GM12873 (cell line): ENCODE measurements around the gene STAG3.

Experiments
- TF ChIP-seq, protein P1 (sequence below): IDR thresholded peaks from 2 replicates; pipeline ENCODE4 v1.5.1; 2012; ENCODE audit warnings: low read depth, mild to moderate bottlenecking, moderate library complexity, low read length, control low read depth; ENCODE audit not compliant: insufficient read depth; ENCODE audit errors: missing control alignments

The STAG3 gene

DNA sequence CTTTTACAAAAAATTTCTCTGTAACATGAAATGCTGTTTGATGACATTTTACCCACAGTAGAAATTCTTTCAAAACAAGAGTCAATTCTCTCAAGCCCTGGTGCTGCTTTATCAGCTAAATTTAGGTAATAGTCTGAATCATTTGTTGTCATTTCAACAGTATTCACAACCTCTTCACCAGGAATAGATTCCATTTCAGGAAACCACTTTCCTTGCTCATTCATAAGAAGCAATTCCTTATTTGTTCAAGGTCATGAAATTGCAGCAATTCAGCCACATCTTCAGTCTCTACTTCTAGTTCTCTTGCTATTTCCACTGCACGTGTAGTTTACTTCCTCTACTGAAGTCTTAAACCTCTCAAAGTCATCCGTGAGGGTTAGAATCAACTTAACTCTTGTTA lies 14.1 kb downstream of the STAG3 start:
- TF ChIP-seq, protein P1, sequence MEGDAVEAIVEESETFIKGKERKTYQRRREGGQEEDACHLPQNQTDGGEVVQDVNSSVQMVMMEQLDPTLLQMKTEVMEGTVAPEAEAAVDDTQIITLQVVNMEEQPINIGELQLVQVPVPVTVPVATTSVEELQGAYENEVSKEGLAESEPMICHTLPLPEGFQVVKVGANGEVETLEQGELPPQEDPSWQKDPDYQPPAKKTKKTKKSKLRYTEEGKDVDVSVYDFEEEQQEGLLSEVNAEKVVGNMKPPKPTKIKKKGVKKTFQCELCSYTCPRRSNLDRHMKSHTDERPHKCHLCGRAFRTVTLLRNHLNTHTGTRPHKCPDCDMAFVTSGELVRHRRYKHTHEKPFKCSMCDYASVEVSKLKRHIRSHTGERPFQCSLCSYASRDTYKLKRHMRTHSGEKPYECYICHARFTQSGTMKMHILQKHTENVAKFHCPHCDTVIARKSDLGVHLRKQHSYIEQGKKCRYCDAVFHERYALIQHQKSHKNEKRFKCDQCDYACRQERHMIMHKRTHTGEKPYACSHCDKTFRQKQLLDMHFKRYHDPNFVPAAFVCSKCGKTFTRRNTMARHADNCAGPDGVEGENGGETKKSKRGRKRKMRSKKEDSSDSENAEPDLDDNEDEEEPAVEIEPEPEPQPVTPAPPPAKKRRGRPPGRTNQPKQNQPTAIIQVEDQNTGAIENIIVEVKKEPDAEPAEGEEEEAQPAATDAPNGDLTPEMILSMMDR: no peak

DNA sequence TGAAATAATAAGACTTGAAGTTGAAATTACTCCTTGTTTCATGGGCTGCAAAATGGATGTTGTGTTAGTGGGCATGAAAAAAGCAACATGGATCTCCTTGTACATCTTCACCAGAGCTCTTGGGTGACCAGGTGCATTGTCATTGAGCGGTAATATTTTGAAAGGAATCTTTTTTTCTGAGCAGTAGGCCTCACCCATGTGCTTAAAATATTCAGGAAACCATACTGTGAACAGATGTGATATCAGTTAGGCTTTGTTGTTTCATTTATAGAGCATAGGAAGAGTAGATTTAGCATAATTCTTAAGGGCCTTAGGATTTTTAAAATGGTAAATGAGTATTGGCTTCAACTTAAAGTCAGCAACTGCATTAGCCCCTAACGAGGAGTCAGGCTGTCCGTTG lies 15.3 kb downstream of the STAG3 start:
- TF ChIP-seq, protein P1: no peak

DNA sequence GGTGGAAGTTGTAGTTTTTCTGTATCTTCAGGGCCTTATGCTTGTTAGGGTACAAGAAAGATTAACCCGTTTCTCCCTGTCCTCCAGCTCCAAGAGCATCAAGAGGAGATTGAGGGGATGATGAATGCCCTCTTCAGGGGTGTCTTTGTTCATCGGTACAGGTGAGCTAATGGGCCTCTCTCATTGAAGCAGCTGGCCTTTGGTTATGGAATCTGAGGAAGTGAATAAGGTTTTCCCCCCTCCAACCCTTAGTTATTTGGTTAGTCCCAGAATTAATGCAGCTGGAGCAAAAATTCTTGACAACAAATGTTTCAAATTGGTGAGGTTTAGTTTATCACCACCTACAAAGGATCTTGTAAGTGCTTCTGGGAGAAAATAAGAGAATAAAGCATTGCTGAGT lies 17.5 kb downstream of the STAG3 start:
- TF ChIP-seq, protein P1: no peak

DNA sequence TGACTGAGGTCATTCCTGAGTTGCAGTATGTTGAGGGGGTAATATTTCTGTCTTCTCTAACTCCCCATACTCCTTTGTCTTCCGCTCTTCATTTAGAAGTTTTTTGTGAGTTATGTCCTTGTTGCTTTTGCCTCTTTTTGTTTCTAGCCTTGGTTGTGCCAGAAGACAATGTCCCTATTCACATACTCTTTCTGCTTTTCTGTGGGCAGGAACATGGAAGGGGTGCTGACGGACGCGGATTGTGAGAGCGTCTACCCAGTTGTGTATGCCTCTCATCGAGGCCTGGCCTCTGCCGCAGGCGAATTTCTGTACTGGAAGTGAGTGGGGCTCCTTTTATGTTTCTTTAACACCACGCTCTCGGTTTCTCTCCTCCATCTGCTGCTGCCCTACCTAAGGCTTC lies 20.5 kb downstream of the STAG3 start:
- TF ChIP-seq, protein P1: no peak

DNA sequence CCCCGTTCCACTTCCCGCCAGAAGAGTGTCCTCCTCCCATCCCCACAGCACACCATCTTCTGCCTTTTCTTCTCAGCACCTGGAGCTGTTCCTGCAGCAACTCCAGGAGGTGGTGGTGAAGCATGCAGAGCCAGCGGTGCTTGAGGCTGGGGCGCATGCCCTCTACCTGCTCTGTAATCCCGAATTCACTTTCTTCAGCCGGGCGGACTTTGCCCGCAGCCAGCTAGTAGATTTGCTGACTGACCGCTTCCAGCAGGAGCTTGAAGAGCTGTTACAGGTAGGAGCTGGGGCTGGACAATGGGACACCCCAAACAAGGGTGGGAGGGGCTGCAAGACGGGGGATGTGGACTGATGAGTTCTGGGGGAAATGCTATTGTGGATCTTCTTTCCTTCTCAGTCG lies 23.0 kb downstream of the STAG3 start:
- TF ChIP-seq, protein P1: no peak

DNA sequence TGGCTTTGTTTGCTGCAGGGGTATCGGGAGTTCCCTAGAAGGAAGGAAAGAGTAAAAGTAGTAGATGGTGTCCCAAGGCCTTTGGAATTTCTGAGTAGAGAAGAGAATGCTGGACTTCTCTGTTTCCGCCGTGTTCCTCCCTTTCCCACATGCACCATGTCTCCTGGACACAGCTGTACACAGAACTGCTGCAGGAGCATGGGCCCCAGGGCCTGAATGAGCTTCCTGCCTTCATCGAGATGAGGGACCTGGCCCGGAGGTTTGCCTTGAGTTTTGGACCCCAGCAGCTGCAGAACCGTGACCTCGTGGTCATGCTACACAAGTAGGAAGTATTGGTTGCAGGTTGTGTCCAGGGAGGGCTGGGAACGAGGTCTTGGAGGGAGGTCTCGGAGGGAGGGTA lies 26.7 kb downstream of the STAG3 start:
- TF ChIP-seq, protein P1: no peak

DNA sequence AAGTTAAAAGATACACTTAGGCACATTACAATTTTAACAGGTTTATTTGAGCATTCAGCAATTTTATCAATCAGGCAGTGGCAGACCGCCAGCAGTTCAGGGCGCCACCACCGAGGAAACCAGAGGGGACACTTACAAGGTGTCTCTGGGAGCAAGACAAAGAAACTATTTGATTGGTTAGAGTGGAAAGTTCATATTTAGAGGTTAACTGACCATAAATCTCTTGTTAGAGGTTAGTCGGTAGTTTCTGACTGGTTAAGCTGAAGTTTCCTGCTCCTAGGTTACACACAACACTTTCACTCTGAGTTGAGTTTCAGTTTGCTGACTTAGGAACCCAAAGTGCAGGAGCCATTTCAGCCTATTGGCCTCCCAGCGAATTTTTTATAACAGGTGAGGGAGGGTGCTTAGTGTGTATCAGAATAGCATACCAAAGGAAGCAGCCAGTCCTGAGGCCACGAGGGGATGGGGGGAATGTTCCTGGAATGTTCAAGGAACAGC lies 31.2 kb downstream of the STAG3 start:
- TF ChIP-seq, protein P1: peak; percentile 6
